ENCODE data around the gene RALGAPB. TPM values are rescaled to one million over a fixed set of nuclear protein-coding genes. Genes with fewer than 3 reads are reported as not detected.

The RALGAPB gene
- polyA plus RNA-seq, 1 of the 3 experiments (the other 2 are of a cell fraction): 10.8 TPM

GRCh38 chr20:38471245-38471644, 1.4 kb upstream of the RALGAPB start:
- Histone ChIP-seq H4K20me1 (ENCODE audit: insufficient read depth) (peaks cover 28% of the 10 kb centered on the region), H3K27me3 (ENCODE audit: insufficient read depth) (no peaks in the 10 kb centered on the region), H3F3A (replicated peaks; ENCODE audit: insufficient read depth) (no peaks in the 10 kb centered on the region), H3K79me2 (ENCODE audit: insufficient read depth) (peaks cover 34% of the 10 kb centered on the region), H3K4me3 (ENCODE audit: low read depth in 2 of 2, low read length in 1 of 2) (no peak overlapping the region), H3K9ac (no peak overlapping the region), H3K4me1 (ENCODE audit: control insufficient read depth in 1 of 2, insufficient read depth in 2 of 2, low read depth in 1 of 2, low read length in 1 of 2) (peaks cover 0 to 15% of the 10 kb centered on the region in 2 experiments; a peak in 2 of 4 replicates), H3K9me2 (no peaks in the 10 kb centered on the region), H3K4me2 (no peak overlapping the region), H3K27ac (ENCODE audit: low read depth in 2 of 2, low read length in 1 of 2) (no peak overlapping the region), H3K9me3 (no peaks in the 10 kb centered on the region), H2AFZ (ENCODE audit: low read depth) (no peak overlapping the region), H3K36me3 (replicated peaks in 1 of 2; ENCODE audit: control insufficient read depth in 1 of 2, insufficient read depth in 2 of 2, low read length in 1 of 2) (no peaks in the 10 kb centered on the region)
- WGBS (ENCODE audit: low lambda C conversion rate): 33% methylated on average over 1 of the region's 1 CpG
- CTCF ChIA-PET: interaction anchor here (2.6 to 4.6 kb wide), 4 partner anchors 12 to 37 kb away, joined by 12 to 46 read pairs (median 23); partner anchors contain the start of gene SNHG17
- DNase-seq: no peak
- POLR2A ChIA-PET: interaction anchor here (1.0 kb wide), 1 partner anchor 14 kb away, joined by 3 read pairs; no protein-coding TSS in a partner anchor
- TF ChIP-seq TCF12 (IDR thresholded peaks at IDR 0.05): no peak
- no peak for TF ChIP-seq MAX (IDR thresholded peaks at IDR 0.05; ENCODE audit: low read depth)
- no peak for TF ChIP-seq EZH2phosphoT487 (IDR thresholded peaks at IDR 0.05; ENCODE audit: borderline replicate concordance, low read depth)
- no peak for TF ChIP-seq RXRA (IDR thresholded peaks at IDR 0.05; ENCODE audit: borderline replicate concordance, low read depth)
- TF ChIP-seq ZBTB33 (IDR thresholded peaks at IDR 0.05; ENCODE audit: borderline replicate concordance, low read depth): no peak
- no peak for TF ChIP-seq SIN3A (IDR thresholded peaks at IDR 0.05; ENCODE audit: borderline replicate concordance, low read depth, low read length)
- TF ChIP-seq TAF1 (IDR thresholded peaks at IDR 0.05; ENCODE audit: borderline replicate concordance, low read depth, low read length): no peak
- no peak for TF ChIP-seq NFIC (IDR thresholded peaks at IDR 0.05; ENCODE audit: borderline replicate concordance)
- TF ChIP-seq PBX3 (IDR thresholded peaks at IDR 0.05): no peak
- no peak for TF ChIP-seq GABPA (IDR thresholded peaks at IDR 0.05; ENCODE audit: low read depth)
- TF ChIP-seq TEAD4 (IDR thresholded peaks at IDR 0.05; ENCODE audit: borderline replicate concordance, insufficient read depth): no peak
- no peak for TF ChIP-seq ELF1 (IDR thresholded peaks at IDR 0.05)
- TF ChIP-seq USF2 (IDR thresholded peaks at IDR 0.05; ENCODE audit: borderline replicate concordance, low read depth, low read length): no peak
- TF ChIP-seq FOXJ3 (CRISPR knock-in tag; IDR thresholded peaks at IDR 0.05): no peak
- no peak for TF ChIP-seq CHD2 (IDR thresholded peaks at IDR 0.05; ENCODE audit: low read length, partially characterized antibody)

Data from SK-N-SH (cell line).